Endothelial cell of umbilical vein (primary cell): ENCODE data around the gene SH3PXD2B. TPM values are rescaled to one million over a fixed set of nuclear protein-coding genes. Genes with fewer than 3 reads are reported as not detected.

Source experiments
- BruUV-seq: library from RNA; stranded (reverse); fragments of 400-500 nt; replicated peaks from 2 replicates; lab custom pipeline; 2021; lab: Mats Ljungman, UMichigan
- CTCF ChIA-PET: fragments of 300-600, 350-600 bp; sonication (Branson Sonifier 250); formaldehyde crosslinking; loops from one replicate; lab custom pipeline; 2021; ENCODE audit warnings: antibody characterized with exemption, inconsistent platforms; lab: Charles Lee
- POLR2A ChIA-PET: fragments of 300-600, 350-600 bp; sonication (Branson Sonifier 250); formaldehyde crosslinking; loops from one replicate; lab custom pipeline; 2021; ENCODE audit warnings: antibody characterized with exemption, inconsistent platforms; lab: Charles Lee
- DNase-seq: peaks from one replicate; pipeline ENCODE4 v3.0.0-alpha.2; 2011; ENCODE audit warnings: low read depth, low spot score
- FAIRE-seq: peaks from 2 replicates; lab custom pipeline; 2011; peaks lifted over from hg19 to GRCh38; lab: Jason Lieb, UNC
- H2AFZ ChIP-seq: 2 replicates; pipeline ENCODE4 v1.6.0; 2012; ENCODE audit warnings: low read depth, low read length, control low read depth, inconsistent platforms
- H3K27ac ChIP-seq: 2 replicates; pipeline ENCODE4 v1.5.1; 2011; ENCODE audit warnings: low read depth, mild to moderate bottlenecking, control low read depth, low read length, moderate library complexity; ENCODE audit not compliant: insufficient read depth
- H3K27me3 ChIP-seq, 2 experiments: 2 replicates each; pipeline versions ENCODE4 v1.6.0 to v1.6.1; 2011; ENCODE audit warnings: low read length in 2 of 2, mixed read lengths in 1 of 2; ENCODE audit not compliant: control insufficient read depth in 2 of 2, insufficient read depth in 2 of 2
- H3K36me3 ChIP-seq, 2 experiments: 2 replicates in 1 of 2; 3 replicates in 1 of 2; pipeline ENCODE4 v1.5.1; 2011; ENCODE audit warnings: low read length in 2 of 2, mild to moderate bottlenecking in 1 of 2, moderate library complexity in 1 of 2; ENCODE audit not compliant: control insufficient read depth in 2 of 2, insufficient read depth in 2 of 2; ENCODE audit errors: extremely low read depth in 1 of 2
- H3K4me1 ChIP-seq: 3 replicates; pipeline ENCODE4 v1.5.1; 2011; ENCODE audit warnings: mild to moderate bottlenecking, low read length; ENCODE audit not compliant: control insufficient read depth, insufficient read depth; ENCODE audit errors: extremely low read depth
- H3K4me2 ChIP-seq: 2 replicates; pipeline ENCODE4 v1.6.1; 2011; ENCODE audit warnings: low read length, control low read depth, mixed read lengths; ENCODE audit not compliant: insufficient read depth
- H3K4me3 ChIP-seq, 3 experiments: fragments of 200-600 bp in 1 of 3; sonication (generic), shearing (Covaris generic) in 1 of 3; replicated peaks in 1 of 3; 2 replicates each; pipeline ENCODE4 v1.5.1; 2011 to 2016; ENCODE audit warnings: control low read depth in 3 of 3, low read length in 3 of 3, mild to moderate bottlenecking in 2 of 3, inconsistent platforms in 1 of 3, low read depth in 1 of 3, moderate library complexity in 1 of 3; ENCODE audit not compliant: insufficient read depth in 1 of 3
- H3K79me2 ChIP-seq: 2 replicates; pipeline ENCODE4 v1.6.0; 2012; ENCODE audit warnings: low read length, inconsistent platforms; ENCODE audit not compliant: control insufficient read depth, insufficient read depth
- H3K9ac ChIP-seq: replicated peaks from 2 replicates; pipeline ENCODE3; 2011; ENCODE audit warnings: low read length, control low read depth; ENCODE audit not compliant: insufficient read depth; ENCODE audit errors: extremely low read depth
- H3K9me1 ChIP-seq: replicated peaks from 3 replicates; pipeline ENCODE4 v1.6.0; 2011; ENCODE audit warnings: mild to moderate bottlenecking, low read length; ENCODE audit not compliant: control insufficient read depth, insufficient read depth; ENCODE audit errors: extremely low read depth
- H3K9me3 ChIP-seq: replicated peaks from 2 replicates; pipeline ENCODE4 v1.5.1; 2012; ENCODE audit warnings: low read length, inconsistent platforms; ENCODE audit not compliant: control insufficient read depth, insufficient read depth
- H4K20me1 ChIP-seq: replicated peaks from 2 replicates; pipeline ENCODE3; 2011; ENCODE audit warnings: mild to moderate bottlenecking, low read length; ENCODE audit not compliant: control insufficient read depth, insufficient read depth; ENCODE audit errors: extremely low read depth
- CTCF ChIP-seq, 2 donors: IDR thresholded peaks; 1 replicate in 1 of 2; 2 replicates in 1 of 2; pipeline ENCODE4 v1.5.1; 2011; ENCODE audit warnings: low read length in 2 of 2, mild to moderate bottlenecking in 2 of 2, moderate library complexity in 2 of 2, control low read depth in 1 of 2, inconsistent platforms in 1 of 2, low read depth in 1 of 2; ENCODE audit not compliant: insufficient read depth in 1 of 2; ENCODE audit errors: extremely low read depth in 1 of 2
- EZH2 ChIP-seq: IDR thresholded peaks from 2 replicates; pipeline ENCODE4 v1.6.1; 2012; ENCODE audit warnings: borderline replicate concordance, low read depth, mild to moderate bottlenecking, moderate library complexity, low read length, inconsistent platforms; ENCODE audit not compliant: severe bottlenecking
- FOS ChIP-seq: IDR thresholded peaks from 2 replicates; pipeline ENCODE4 v1.6.1; 2011; ENCODE audit warnings: mild to moderate bottlenecking, low read length, moderate library complexity, borderline replicate concordance; ENCODE audit not compliant: insufficient read depth
- GATA2 ChIP-seq: IDR thresholded peaks from 2 replicates; pipeline ENCODE4 v1.7.0; 2011; ENCODE audit warnings: low read depth, mild to moderate bottlenecking, moderate library complexity, mixed read lengths, low read length; ENCODE audit not compliant: insufficient read length, insufficient read depth
- JUN ChIP-seq: IDR thresholded peaks from 2 replicates; pipeline ENCODE4 v1.6.1; 2011; ENCODE audit warnings: borderline replicate concordance, low read depth; ENCODE audit not compliant: insufficient read length, insufficient read depth
- MAX ChIP-seq: IDR thresholded peaks from 2 replicates; pipeline ENCODE4 v1.6.1; 2011; ENCODE audit not compliant: insufficient read depth, insufficient read length
- MYC ChIP-seq: IDR thresholded peaks from one replicate; pipeline ENCODE4 v1.6.1; 2011; ENCODE audit warnings: mild to moderate bottlenecking, low read depth, low read length
- POLR2A ChIP-seq: IDR thresholded peaks from 2 replicates; pipeline ENCODE4 v1.6.1; 2012; ENCODE audit warnings: low read depth, mild to moderate bottlenecking, control low read depth, low read length
- POLR2AphosphoS5 ChIP-seq: IDR thresholded peaks from 2 replicates; pipeline ENCODE4 v1.6.1; 2012; ENCODE audit warnings: low read depth, mild to moderate bottlenecking, control low read depth, low read length, moderate library complexity; ENCODE audit not compliant: insufficient read depth
- dilution Hi-C: fragments of 300-500 bp; cut with MboI; formaldehyde crosslinking; loops from one replicate; pipeline ENCODE4 v1.15.0; 2019; ENCODE audit warnings: low sequenced_read_pairs; ENCODE audit not compliant: extremely low pct_ligation_motif_present
- intact Hi-C: fragments of 100-400 bp; cut with micrococcal nuclease; formaldehyde crosslinking; loops from one replicate; pipeline ENCODE4 v1.10.0; 2022
- polyA plus RNA-seq, 4 experiments: library from polyadenylated mRNA; depleted of rRNA in 3 of 4; stranded (reverse) in 3 of 4; unstranded in 1 of 4; fragments of >200 nt; gene quantifications; 2 replicates each; pipeline versions ENCODE4 v1.2.1 to v1.2.3, GENCODE V29; 2011 to 2012; ENCODE audit warnings: missing spikeins in 1 of 4
- total RNA-seq: library from RNA; stranded (reverse); gene quantifications from 2 replicates; pipeline ENCODE4 v1.2.3, GENCODE V29; 2021

SH3PXD2B gene
- total and polyA plus RNA-seq, 2 donors (not counting 3 experiments of a cell fraction or from before 2014, with no cell fraction given), result 23.5 to 66.3 TPM

- CTCF ChIA-PET, result interaction anchor here (0.7 to 1.4 kb wide), 2 partner anchors 9 to 55 kb away, joined by 3 to 4 read pairs; no protein-coding TSS in a partner anchor
- dilution Hi-C loops, result no loop called here
- peaks cover 10 to 16% of the 10 kb centered on the region in 2 experiments for H3K36me3 ChIP-seq
These were observed 58.1 kb downstream of the SH3PXD2B start for GRCh38 chr5:172396220-172396619.

More at GRCh38 chr5:172396220-172396619, 58.1 kb downstream of the SH3PXD2B start:
- FAIRE-seq (no peak), DNase-seq (no peak)
- no peaks in the 10 kb centered on the region for H3K9me3 ChIP-seq
- POLR2A ChIA-PET, result no interaction called here
- peaks cover 15% of the 10 kb centered on the region for H3K4me1 ChIP-seq
- H3K4me3 ChIP-seq, result no peak overlapping the region
- no peak overlapping the region for H3K9ac ChIP-seq
- no peaks in the 10 kb centered on the region for H3K27me3 ChIP-seq
- H4K20me1 ChIP-seq, result no peaks in the 10 kb centered on the region
- no peak overlapping the region for H3K27ac ChIP-seq
- intact Hi-C loops, result loop anchor here (5.0 kb wide), 1 partner anchor 46 kb away; no protein-coding TSS in a partner anchor
- BruUV-seq, result no TSS peak
- no peak overlapping the region for H3K4me2 ChIP-seq
- TF ChIP-seq POLR2AphosphoS5 (no peak), JUN (no peak), MYC (no peak), CTCF (IDR thresholded peaks at IDR 0.05; ENCODE audit: extremely low read depth in 1 of 2, insufficient read depth in 1 of 2, low read depth in 1 of 2, low read length in 2 of 2) (no peak), GATA2 (no peak), MAX (no peak), POLR2A (no peak), EZH2 (no peak), FOS (no peak)
- H3K79me2 ChIP-seq, result peaks cover 4% of the 10 kb centered on the region
- H3K9me1 ChIP-seq, result no peaks in the 10 kb centered on the region
- H2AFZ ChIP-seq, result no peak overlapping the region
